EH (cell line): ENCODE results near the gene PRKN.

Source experiments
- DNase-seq: peaks from one replicate; pipeline ENCODE4 v3.0.0-alpha.2; 2015; ENCODE audit warnings: low read depth

The PRKN gene

DNA sequence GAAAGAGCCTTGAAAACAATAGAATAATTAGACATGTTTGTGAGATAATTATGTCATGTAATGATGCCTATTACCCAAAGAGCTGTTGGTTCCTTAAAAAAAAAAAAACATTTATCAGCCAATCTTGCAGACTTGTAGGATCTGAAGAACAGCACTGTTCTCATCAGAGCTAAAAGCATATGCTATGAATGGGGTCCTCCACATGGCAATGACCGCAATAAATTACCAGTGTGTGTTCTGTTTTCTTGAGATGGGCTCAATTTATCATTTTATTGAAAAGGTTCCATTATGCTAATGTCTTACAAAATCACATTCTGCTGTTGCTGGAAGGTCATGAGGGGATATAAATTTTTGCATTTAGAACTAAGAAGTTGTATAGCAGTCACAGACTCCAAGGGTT lies 484.7 kb downstream of the PRKN start:
- no peak for DNase-seq

DNA sequence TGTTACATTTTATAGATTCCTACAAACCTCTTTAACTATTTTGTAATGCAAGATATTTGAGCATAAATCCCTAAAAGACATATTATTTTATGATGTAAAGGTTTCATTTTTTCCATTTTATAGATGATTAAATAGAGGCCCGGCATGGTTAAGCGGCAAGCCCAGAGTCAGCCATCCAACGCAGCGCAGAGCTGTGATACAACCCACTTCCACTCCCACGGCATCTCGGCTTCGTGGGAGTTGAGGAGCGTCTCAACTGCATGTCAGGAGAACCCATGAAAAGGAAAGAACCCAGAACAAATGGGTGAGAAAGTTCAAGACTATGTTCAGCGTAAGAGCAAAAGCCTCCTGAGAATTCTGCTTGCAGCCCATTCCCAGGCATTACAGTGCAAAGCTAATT lies 488.2 kb downstream of the PRKN start:
- no peak for DNase-seq

DNA sequence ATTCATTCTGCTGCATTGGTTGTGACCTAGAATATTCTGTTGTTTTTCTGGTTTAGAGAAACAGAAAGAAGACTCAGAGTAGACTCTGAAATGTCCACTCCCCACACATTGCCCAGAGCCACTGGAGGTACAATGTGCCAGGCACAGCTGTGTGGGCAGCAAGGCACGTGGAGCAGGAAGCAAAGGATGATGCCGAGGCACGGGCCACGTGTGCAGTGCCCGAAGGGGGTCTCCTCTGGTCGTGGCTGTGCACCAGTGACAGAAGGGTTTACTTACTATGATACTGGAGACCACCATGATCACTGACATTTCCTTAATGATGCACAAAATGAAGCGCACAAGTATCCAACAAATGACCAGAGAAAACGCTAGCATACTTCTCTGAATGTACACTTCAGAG lies 488.9 kb downstream of the PRKN start:
- DNase-seq = no peak

DNA sequence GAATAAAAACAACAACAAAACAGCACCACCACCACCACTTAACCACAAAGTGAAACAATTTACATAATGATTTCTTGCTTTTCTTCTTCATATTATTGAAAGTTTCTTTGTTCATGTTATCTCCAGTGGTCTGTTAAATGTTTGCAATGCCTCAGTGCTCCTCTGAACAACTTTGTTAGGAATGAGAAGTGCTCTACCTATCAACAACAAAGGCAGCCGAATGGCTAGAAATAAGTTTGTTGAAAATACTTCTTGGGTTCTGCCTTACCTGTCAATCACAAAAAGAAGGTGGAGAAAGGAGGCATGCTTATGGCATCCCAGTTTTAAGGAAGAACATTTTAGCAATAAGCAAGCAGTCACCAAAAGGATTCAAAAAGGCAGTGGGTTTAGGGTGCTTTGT lies 490.2 kb downstream of the PRKN start:
- no peak for DNase-seq

DNA sequence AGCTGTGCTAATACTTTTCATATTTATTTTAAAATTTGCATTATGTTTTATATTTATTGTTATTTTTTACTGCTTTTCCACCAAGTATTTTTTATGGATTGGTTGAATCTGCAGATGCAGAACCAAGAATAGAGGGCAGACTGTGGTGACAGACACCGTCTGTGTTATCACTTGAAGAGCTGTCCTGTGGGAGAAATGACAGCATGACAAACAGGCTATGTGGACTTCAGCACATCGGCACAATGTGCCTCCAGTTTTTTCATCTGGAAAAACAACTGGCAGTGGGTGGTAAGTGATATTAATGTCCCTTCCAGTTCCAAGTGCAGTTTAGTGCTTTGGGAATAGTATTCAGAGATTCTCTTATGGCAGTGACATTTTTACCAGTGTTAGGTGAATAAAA lies 492.9 kb downstream of the PRKN start:
- DNase-seq = no peak

DNA sequence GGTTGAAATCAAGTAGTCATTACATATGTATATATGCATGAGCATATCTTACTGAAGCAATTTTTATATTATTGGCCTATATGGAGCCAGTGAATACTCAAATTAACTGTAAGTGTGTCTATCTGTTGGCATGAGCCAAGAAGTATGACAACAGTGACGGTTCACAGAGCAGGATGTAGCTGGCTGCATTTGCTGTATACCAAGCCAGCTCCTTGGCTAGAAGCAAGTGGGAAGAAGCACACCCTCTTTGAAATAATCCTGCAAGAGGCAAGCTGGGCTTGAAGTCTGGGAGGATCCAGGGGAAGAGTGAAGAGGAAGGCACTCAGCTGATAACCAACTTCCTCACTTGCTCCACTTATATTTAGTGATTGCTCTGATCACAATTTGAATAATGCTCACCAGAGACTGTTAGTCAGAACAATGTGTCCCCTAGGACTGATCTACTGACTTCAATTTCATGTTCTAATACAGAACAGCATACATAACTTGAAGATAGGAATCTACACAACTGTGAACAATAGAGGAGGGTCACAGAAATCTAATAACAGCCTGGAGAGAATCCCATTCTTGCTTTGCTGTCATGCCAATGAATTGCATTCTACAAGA lies 497.3 kb downstream of the PRKN start:
- DNase-seq = no peak

DNA sequence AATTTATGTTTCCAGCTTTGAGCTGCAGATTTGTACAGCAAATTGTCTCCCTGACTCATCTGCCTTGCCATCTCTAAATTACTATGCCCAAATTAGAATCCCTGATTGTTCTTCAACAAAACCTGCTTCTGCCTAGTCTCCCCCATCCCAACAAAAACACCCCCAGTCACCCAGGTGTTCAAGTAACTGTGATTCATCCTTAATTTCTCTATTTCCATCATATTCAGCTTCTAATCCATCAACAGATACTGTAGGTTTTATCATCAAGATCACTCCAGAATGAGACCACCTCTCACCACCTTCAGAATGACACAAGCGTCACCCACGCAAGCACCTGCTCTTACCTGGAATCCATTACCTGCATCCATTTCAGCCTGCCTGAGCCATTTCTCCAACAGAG lies 498.5 kb downstream of the PRKN start:
- no peak for DNase-seq

DNA sequence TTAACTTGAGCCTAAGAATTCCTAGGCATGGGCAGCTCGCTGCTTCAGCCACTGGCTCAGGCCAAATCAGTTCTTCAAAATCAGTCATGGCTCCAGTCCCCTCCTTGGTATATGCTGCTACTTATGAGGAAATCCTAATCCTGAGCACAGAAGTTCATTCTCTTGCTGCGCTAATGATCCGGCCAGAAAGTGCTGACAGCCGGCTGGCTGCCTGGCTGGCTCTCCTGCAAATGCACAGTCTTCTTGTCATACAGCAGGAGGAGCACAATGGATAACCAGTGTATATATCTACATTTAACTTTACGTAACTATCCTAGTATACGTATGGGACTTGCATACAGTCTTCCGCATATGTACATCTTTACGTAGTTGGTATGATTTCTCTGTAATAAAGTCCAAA lies 500.8 kb downstream of the PRKN start:
- DNase-seq = no peak

DNA sequence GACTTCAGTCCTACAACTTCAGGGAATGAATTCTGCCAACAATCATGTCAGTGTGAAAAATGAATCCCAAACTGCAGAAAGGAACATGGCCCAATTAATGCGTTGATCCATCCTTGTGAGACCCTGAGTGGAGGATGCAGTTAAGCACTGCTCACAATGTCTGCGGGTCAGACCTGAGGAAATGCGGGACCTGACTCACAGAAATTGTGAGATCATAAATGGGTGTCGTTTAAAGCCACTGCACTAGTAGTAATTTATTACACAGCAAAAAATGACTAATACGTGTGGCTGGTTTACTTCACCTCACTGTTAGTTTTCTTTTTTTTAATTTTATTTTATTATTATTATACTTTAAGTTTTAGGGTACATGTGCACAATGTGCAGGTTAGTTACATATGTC lies 505.0 kb downstream of the PRKN start:
- no peak for DNase-seq

DNA sequence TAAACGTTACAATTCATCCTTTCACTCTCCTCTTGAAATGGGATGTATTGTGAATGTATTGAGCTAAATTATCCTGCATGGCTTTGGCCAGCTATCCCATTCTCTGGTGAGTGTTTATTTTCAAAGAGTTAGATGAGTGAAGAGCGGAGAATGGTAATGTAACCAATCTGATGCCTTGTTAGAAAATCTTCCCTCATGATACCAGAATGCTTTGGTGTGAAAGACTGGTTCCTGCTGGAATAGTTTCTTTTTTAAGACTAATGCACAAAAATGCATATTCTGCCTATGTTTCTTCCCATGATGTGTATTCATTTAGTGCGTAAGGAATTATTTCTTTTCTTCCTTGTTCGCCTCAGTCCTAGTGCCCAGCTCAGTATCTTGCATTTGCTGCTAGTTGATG lies 506.7 kb downstream of the PRKN start:
- no peak for DNase-seq

DNA sequence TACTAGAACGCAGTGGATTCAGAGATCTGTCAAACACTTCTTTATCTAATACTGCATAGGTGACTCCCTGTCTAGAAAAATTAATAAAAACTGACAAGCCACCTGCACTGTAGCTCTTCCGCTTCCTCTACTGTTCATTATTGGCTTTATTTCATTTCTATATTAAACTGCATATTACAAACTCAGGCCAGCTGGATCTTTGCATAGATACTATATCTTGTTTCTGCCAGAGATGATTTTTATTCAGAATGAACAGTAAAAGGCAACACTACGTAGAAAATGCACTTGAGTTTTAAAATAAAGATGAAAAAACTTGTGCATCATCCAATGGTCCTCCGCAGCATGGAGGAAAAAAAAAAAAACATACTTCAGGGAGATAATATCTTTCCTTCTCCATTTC lies 508.3 kb downstream of the PRKN start:
- DNase-seq = no peak

DNA sequence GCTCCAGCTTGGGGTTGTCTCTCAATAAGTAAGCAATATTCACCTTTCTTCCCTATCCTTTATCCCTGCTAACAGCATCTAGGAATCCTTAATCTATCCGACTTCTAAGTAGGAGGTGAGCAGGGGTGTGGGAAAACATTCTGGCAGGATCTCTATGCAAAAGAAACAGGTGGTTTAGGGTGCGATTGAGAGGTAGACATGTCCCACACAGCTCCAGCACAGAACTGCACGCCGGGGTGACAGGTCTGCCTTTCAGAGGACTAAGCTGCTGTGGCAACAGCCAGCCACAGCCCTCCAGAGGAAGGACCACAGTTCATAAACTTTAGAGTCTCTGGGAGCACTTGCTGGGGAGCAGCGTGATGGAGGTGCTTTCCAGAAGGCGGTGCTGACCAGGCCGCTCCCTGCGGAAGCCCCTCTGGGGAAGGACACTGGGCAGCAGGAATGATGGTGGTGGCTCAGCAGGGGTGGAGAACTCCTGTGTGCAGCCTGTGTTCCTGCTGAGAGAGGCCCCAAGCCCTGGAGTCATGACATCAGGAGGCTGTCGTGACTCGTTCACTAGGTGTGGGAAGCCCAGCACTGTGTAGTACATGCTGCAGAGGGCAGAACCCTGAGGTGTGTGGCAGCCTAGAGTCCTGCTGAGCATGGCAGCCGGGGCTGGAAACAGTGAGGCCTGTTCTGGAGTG lies 509.6 kb downstream of the PRKN start:
- DNase-seq = no peak

DNA sequence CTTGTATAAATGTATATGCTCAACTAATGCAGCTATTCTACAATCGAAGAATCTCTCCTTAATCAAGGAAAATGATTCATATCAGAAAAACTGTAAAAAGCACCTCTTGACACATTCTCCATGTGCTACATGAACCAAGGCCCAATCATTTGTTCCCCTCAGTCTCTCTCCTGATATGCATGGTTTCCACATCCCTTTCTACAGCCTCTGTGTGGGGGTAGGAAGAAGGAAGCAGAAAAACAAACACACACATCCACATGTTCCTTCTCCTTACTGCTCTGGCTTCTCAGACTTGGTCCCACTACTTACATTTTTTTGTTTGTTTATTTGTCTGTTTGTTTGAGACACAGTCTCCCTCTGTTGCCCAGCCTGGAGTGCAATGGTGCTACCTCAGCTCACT lies 510.5 kb downstream of the PRKN start:
- DNase-seq = no peak

DNA sequence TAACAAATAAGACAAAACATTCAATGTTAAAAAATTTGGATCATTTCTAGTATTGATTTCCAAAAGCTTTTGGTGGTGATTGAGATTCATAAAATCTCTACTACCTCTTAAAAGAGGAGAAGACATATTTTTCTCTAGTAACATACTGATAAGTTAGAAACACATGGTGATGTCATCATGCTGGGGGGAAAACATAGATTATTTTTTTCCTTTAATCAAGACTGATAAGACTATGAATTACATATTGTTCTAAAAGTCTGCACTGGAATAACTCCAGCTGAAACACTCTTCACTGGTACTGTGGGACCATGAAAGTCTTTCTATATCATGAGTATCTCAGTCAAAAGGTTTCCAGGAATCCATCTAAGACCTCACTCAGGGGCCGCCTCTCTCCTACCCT lies 515.8 kb downstream of the PRKN start:
- no peak for DNase-seq

DNA sequence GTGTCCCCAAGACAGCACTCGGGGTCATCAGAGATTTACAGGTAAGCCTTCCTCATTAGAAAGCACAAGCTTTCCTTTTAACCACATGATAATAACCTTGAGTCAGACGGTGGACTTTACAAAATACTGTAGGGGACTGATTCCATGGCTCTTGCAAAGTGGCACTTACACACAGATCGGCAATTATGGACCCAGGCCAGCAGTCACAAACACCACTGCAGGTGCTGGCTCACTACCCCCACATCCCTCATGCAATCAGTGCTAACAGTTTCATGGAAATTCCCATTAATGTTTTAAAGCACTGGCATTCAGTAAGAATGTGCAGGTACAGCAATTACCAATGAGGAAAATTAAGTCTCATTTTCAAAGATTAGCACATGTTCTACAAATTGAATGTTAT lies 516.5 kb downstream of the PRKN start:
- DNase-seq = no peak

DNA sequence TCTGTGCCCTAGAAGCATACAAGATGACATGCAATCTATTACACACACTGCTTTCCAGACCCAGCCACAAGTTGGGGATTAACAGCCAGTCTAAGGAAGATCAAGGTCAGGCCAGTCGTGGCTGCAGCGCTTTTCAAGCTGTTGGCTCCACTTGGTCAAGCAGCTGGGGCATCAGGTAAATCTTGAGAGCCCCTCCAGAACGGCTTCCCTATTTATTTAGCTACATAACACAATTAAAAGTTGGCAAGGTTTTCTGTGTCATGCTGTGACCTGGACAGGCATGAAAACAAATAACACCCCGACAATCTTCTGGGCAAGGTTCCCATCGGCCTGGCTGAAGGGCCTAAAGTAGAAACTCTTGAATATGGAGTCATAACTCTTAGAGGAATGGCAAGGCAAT lies 524.3 kb downstream of the PRKN start:
- DNase-seq = no peak

DNA sequence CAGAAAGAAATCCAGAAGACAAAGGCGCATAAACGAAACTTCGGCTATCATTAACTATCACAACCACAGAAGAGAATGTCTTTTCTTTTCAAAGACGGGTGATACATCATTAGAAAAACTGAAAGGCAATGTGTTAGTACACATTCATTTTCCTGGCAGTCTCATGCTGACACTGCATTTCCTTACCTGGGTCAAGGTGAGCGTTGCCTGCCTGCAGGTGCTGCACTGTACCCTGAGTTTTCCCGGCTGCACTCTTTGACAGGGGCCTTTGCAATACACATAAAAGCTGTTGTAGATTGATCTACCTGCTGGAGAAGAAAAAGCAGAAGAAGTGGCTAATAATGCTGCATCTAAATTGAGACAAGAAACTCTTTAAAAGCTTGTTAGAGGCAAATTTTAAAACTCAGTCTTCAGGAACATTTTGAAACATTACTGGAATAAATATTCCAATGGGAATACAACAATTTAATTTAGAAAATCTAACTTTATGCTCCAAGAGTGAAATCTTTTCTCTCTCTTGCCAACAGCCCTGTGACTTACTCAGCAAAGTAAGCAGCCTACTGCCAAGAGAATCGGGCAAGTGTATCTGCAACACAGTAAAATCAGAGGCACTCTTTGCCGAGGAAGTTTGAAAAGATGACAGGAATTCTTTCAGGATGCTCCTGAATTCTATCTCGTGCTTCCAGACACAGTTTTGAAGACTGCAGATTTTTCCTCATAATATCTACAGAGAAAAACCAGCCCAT lies 526.4 kb downstream of the PRKN start:
- no peak for DNase-seq

DNA sequence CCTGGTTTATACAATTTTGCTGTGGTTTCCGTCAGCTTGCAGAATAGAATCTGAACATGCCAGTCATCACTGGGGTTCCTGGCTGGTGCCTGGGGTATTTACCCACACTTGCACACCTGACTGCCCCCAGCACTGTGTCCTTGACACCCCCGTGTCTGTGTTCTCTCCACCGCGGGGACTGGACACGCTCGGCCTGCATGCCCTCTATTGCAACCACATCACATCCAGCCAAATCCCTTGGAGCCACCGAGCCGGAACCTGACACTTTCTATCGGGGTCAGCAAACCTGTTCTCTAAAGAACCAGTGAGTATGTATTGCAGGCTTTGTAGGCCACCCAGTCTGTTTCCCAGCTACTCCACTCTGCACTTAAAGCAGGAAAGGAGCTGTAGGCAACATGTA lies 527.5 kb downstream of the PRKN start:
- no peak for DNase-seq

DNA sequence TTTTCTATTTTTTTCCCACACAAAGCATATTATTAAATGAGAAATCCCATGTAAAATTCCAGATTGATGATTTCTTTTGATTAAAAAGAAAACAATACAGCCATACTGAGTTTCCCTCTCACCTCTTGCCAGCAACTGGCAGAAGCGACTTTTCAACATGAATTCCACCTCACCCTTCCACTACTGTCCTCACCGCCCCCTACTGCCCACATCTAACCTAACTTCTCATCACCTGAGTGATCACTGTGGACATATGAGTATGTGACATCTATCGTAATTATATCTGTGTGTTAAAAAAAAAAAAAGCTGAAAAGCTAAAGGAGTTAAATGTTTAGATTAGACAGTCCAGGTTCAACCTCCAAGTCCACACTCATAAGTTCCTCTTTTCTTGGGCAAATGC lies 528.6 kb downstream of the PRKN start:
- no peak for DNase-seq

DNA sequence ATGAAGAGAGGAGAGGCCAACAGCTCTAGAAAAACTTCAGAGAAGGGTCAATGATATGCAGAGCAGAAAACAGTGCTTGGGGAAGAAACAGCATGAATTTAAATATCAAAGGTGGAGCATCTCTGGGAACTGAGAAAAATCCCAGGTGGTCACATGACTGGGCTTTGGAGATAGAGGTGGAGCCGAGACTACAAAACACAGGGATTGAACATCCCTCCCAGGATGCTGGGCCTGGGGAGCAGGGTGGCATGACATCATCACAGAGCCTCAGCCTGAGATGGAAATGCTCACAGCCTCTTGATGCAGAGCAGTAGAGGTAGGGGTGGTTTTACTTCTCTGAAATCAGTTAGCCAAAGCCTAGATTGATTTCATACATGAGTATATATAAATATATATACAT lies 529.5 kb downstream of the PRKN start:
- DNase-seq = no peak

DNA sequence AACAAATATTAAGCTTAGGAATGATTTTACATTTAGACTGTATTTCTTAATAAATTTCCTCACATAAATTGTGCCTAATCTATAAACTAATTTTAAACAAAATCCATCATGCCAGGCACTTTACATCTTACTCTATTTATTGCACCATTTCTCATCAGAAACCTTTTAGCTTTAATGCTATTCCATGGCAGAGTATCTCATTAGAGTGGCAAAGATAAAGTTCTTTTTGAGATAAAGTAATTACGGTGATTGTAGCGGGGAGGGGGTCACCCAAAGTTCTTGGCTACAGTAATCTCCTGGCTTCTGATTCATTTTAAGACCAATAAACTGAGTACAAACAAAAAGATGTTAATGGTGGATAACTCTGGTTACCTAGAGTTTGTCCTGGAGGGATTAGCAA lies 532.1 kb downstream of the PRKN start:
- no peak for DNase-seq

DNA sequence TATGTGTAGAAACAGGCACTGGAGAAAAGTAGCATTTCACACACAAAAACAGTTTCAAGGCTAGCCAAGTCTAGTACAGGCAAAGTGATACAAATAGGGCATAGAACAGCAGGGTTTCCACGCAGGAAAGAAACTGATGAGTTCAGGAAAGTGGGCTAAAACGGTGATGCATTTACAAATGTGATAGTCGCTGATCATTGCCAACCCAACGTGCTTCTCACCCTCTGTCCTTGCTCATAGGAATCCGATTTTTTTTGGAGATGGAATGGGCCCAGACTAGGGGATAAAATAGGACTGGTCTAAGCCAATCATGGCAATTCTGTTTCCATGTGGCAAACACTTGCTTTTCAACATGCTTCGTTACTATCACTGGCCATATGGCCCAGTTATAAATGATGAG lies 536.6 kb downstream of the PRKN start:
- no peak for DNase-seq

DNA sequence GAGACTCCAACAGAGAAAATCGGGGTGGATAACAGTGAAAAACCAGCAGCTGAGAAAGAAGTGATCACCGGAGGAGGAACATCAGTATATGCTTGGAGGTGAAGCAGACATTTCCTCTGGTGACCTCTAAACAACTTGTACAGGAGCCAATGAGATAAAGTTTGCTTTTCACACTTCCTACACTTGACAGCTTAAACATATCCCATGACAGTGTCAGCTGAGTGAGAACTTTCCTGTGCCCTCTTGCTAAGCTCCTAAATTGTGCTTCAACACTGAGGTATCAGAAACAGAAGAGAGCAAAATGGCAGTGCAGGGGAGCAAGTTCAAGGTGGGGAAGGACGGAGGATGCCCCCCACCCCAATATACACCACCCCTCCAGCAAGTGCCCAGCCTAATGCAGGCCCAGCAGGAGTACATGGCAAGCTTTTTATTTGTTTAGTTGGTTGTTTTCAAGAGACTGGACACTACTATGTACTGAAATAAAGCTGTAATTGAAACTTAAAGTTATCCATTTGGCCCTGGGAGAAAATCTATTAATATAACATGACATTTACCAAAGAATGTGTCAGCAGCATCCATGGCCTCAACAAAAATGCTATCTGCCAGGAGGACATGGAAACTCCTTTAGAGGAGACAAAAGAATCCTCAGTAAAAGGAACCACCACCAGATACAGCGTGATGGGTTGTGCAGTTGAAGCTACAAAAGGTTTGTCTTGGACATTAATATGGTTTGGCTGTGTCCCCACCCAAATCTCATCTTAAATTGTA lies 540.2 kb downstream of the PRKN start:
- DNase-seq = no peak
